ENCODE results near the gene HAS3.
A peak's percentile ranks its signal among the peaks of the same experiment; 100 is the strongest.
"Not testable (repeated sequence)": the region's sequence is repeated elsewhere in the genome, so short reads cannot be mapped to it uniquely, and the experiment has no call there.

The HAS3 gene

DNA sequence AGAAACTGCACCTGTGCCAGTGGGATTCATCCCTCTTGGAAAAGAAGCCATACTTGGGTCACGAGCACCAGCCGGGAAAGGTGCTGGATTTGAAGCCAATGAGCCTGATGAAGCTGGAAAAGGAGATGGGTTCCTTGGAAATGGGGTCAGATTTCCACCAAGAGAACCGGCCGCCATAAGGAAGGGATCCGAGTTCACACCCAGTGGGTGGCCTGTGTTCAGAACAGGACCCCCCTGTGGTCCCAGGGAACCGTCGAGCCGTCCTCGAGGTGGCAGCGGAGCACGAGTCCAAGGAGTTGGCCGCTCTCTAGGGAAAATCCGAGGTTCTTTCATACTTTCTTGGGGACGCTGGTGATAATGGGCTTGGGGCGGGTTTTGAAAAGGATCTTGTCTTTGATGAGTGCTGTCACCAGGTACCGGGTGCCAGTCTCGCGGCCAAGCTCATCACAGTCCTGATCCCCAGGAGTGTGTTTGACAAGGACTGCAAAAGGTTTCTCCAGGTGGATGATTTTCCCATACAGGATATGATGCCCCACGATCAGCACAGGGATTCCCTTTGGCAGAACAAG, 14.7 kb downstream of the HAS3 start:
- H3K9me2 ChIP-seq (replicated peaks; ENCODE audit: insufficient read depth, low read length): no peaks in the 10 kb centered on the region
- H2AFZ ChIP-seq (ENCODE audit: low read depth, low read length, severe bottlenecking): no peak overlapping the region
- no peak overlapping the region for H3K9ac ChIP-seq (ENCODE audit: low read length)
- H3F3A ChIP-seq (ENCODE audit: insufficient read depth): peaks cover 9% of the 10 kb centered on the region; the same call in 1 of the 2 replicates
- no peak overlapping the region for H3K27ac ChIP-seq (ENCODE audit: low read depth, low read length)
- H3K36me3 ChIP-seq (ENCODE audit: low read length): no peaks in the 10 kb centered on the region
- H3K4me2 ChIP-seq (ENCODE audit: low read depth, low read length, poor library complexity, severe bottlenecking): no peak overlapping the region
- no peaks in the 10 kb centered on the region for H3K9me3 ChIP-seq (ENCODE audit: insufficient read depth, low read length)
- peaks cover 15% of the 10 kb centered on the region for H3K79me2 ChIP-seq (ENCODE audit: insufficient read depth, low read length)
- H3K4me3 ChIP-seq (ENCODE audit: insufficient read depth, low read length, poor library complexity, severe bottlenecking): no peak overlapping the region
- no peak for TF ChIP-seq EZH2phosphoT487 (conservative IDR thresholded peaks at IDR 0.05; ENCODE audit: low read length)
- TF ChIP-seq, protein P1, sequence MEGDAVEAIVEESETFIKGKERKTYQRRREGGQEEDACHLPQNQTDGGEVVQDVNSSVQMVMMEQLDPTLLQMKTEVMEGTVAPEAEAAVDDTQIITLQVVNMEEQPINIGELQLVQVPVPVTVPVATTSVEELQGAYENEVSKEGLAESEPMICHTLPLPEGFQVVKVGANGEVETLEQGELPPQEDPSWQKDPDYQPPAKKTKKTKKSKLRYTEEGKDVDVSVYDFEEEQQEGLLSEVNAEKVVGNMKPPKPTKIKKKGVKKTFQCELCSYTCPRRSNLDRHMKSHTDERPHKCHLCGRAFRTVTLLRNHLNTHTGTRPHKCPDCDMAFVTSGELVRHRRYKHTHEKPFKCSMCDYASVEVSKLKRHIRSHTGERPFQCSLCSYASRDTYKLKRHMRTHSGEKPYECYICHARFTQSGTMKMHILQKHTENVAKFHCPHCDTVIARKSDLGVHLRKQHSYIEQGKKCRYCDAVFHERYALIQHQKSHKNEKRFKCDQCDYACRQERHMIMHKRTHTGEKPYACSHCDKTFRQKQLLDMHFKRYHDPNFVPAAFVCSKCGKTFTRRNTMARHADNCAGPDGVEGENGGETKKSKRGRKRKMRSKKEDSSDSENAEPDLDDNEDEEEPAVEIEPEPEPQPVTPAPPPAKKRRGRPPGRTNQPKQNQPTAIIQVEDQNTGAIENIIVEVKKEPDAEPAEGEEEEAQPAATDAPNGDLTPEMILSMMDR (IDR thresholded peaks at IDR 0.05; ENCODE audit: insufficient read depth, low read length, poor library complexity, severe bottlenecking): no peak
- no peaks in the 10 kb centered on the region for H3K27me3 ChIP-seq (ENCODE audit: low read length)
- H4K20me1 ChIP-seq (ENCODE audit: low read depth, low read length): peaks cover 2% of the 10 kb centered on the region; the same call in 1 of the 2 replicates

DNA sequence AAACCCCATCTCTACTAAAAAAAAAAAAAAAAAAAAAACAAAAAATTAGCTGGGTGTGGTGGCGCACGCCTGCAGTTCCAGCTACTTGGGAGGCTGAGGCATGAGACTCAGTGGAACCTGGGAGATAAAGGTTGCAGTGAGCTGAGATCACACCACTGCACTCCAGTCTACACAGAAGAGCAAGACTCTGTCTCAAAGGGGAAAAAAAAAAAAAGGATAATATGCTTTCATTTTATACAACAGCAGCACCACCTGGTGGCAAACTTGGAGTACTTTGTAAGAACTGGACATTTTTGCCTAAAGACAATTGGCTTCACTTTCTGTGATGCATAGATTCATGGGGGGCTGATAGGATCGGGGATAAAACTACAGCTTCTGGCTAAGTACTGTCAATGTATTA, 18.5 kb downstream of the HAS3 start:
- peaks cover 4% of the 10 kb centered on the region; the same call in 1 of the 2 replicates for H4K20me1 ChIP-seq (ENCODE audit: low read depth, low read length)
- H3K27me3 ChIP-seq (ENCODE audit: low read length): no peaks in the 10 kb centered on the region
- no peaks in the 10 kb centered on the region for H3K36me3 ChIP-seq (ENCODE audit: low read length)
- H3K4me2 ChIP-seq (ENCODE audit: low read depth, low read length, poor library complexity, severe bottlenecking): no peak overlapping the region
- no peak overlapping the region for H2AFZ ChIP-seq (ENCODE audit: low read depth, low read length, severe bottlenecking)
- H3K9me2 ChIP-seq (replicated peaks; ENCODE audit: insufficient read depth, low read length): no peaks in the 10 kb centered on the region
- no peak overlapping the region for H3K9ac ChIP-seq (ENCODE audit: low read length)
- H3K4me3 ChIP-seq (ENCODE audit: insufficient read depth, low read length, poor library complexity, severe bottlenecking): no peak overlapping the region
- H3F3A ChIP-seq (ENCODE audit: insufficient read depth): peaks cover 20% of the 10 kb centered on the region; the same call in 1 of the 2 replicates
- H3K9me3 ChIP-seq (ENCODE audit: insufficient read depth, low read length): no peaks in the 10 kb centered on the region
- H3K27ac ChIP-seq (ENCODE audit: low read depth, low read length): no peak overlapping the region
- TF ChIP-seq, protein P1 (IDR thresholded peaks at IDR 0.05; ENCODE audit: insufficient read depth, low read length, poor library complexity, severe bottlenecking): peak; percentile 52
- no peak for TF ChIP-seq EZH2phosphoT487 (conservative IDR thresholded peaks at IDR 0.05; ENCODE audit: low read length)
- peaks cover 43% of the 10 kb centered on the region for H3K79me2 ChIP-seq (ENCODE audit: insufficient read depth, low read length)

DNA sequence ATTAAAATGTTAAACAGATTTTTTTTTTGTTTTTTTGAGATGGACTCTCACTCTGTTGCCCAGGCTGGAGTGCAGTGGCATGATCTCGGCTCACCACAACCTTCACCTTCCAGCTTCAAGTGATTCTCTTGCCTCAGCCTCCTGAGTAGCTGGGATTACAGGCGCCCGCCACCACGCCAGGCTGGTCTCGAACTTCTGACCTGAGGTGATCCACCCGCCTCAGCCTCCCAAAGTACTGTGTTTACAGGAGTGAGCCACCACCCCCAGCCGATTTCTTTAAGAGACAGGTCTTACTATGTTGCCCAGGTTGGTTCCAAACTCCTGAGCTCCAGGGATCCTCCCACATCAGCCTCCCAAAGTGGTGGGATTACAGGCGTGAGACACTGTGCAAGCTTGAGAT, 19.0 kb downstream of the HAS3 start:
- not testable (repeated sequence) for H3K36me3 ChIP-seq (ENCODE audit: low read length); H3K9ac ChIP-seq (ENCODE audit: low read length)

DNA sequence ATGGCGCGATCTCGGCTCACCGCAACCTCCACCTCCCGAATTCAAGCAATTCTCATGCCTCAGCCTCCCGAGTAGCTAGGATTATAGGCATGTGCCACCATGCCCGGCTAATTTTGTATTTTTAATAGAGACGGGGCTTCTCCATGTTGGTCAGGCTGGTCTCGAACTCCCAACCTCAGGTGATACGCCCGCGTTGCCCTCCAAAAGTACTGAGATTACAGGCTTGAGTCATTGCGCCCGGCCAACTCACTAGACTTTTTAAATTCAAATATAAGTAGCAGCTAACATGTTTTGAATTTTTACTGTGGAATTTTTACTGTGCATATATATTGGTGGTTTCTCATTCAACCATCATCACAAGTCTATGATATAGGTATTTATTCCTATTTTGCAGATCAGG, 19.5 kb downstream of the HAS3 start:
- H3K79me2 ChIP-seq (ENCODE audit: insufficient read depth, low read length): peaks cover 52% of the 10 kb centered on the region
- H3K27me3 ChIP-seq (ENCODE audit: low read length); H2AFZ ChIP-seq (ENCODE audit: low read depth, low read length, severe bottlenecking); H3K9me3 ChIP-seq (ENCODE audit: insufficient read depth, low read length); H3K4me3 ChIP-seq (ENCODE audit: insufficient read depth, low read length, poor library complexity, severe bottlenecking); H3K4me2 ChIP-seq (ENCODE audit: low read depth, low read length, poor library complexity, severe bottlenecking); H3K9ac ChIP-seq (ENCODE audit: low read length); H3K9me2 ChIP-seq (replicated peaks; ENCODE audit: insufficient read depth, low read length); H3K36me3 ChIP-seq (ENCODE audit: low read length); H4K20me1 ChIP-seq (ENCODE audit: low read depth, low read length); H3K27ac ChIP-seq (ENCODE audit: low read depth, low read length): not testable (repeated sequence)
- peaks cover 26% of the 10 kb centered on the region for H3F3A ChIP-seq (ENCODE audit: insufficient read depth)

More for the DNA sequence above, 19.0 kb downstream of the HAS3 start:
- not testable (repeated sequence) for H4K20me1 ChIP-seq (ENCODE audit: low read depth, low read length); H3K4me2 ChIP-seq (ENCODE audit: low read depth, low read length, poor library complexity, severe bottlenecking); H3K9me2 ChIP-seq (replicated peaks; ENCODE audit: insufficient read depth, low read length); H3K9me3 ChIP-seq (ENCODE audit: insufficient read depth, low read length); H3K4me3 ChIP-seq (ENCODE audit: insufficient read depth, low read length, poor library complexity, severe bottlenecking); H3K27me3 ChIP-seq (ENCODE audit: low read length); H2AFZ ChIP-seq (ENCODE audit: low read depth, low read length, severe bottlenecking); H3K27ac ChIP-seq (ENCODE audit: low read depth, low read length)
- Histone ChIP-seq H3K79me2 (ENCODE audit: insufficient read depth, low read length) (peaks cover 47% of the 10 kb centered on the region), H3F3A (ENCODE audit: insufficient read depth) (peaks cover 21% of the 10 kb centered on the region)

Data from SU-DHL-6 (cell line).